Thoracic aorta (tissue), 2 donors: ENCODE results near the gene MCM6. TPM values are rescaled to one million over a fixed set of nuclear protein-coding genes. Genes with fewer than 3 reads are reported as not detected.

Experiments
- ATAC-seq: fragments of 150-250 bp; one replicate; pipeline ENCODE4 v1.8.0; 2017; ENCODE audit warnings: low read depth; ENCODE audit not compliant: insufficient number of reproducible peaks, low FRiP score
- DNase-seq: peaks from one replicate; pipeline ENCODE4 v3.0.0-alpha.2; 2020; ENCODE audit warnings: low spot score
- H3K27ac ChIP-seq, 2 donors: fragments of 200-600 bp; sonication (generic); 1 replicate in 1 of 2; 2 replicates in 1 of 2; pipeline ENCODE4 v1.5.1; 2016; ENCODE audit warnings: mild to moderate bottlenecking in 2 of 2, moderate library complexity in 2 of 2
- H3K27me3 ChIP-seq: fragments of 200-600 bp; sonication (generic); replicated peaks from 2 replicates; pipeline ENCODE4 v1.6.0; 2016; ENCODE audit warnings: mild to moderate bottlenecking; ENCODE audit not compliant: insufficient read depth
- H3K36me3 ChIP-seq: fragments of 200-600 bp; sonication (generic); one replicate; pipeline ENCODE4 v1.5.1; 2016
- H3K4me1 ChIP-seq, 2 donors: fragments of 200-600 bp; sonication (generic); 1 replicate in 1 of 2; 2 replicates in 1 of 2; pipeline versions ENCODE4 v1.5.1 to v1.6.0; 2016; ENCODE audit warnings: low read depth in 2 of 2, mild to moderate bottlenecking in 1 of 2; ENCODE audit not compliant: control insufficient read depth in 1 of 2
- H3K4me3 ChIP-seq: fragments of 200-600 bp; sonication (generic); 2 replicates; pipeline ENCODE4 v1.5.1; 2016; ENCODE audit warnings: mild to moderate bottlenecking
- H3K9me3 ChIP-seq: fragments of 200-600 bp; sonication (generic); 2 replicates; pipeline ENCODE4 v1.5.1; 2016
- CTCF ChIP-seq: fragments of 200-600 bp; sonication (generic); IDR thresholded peaks from one replicate; pipeline ENCODE4 v1.5.1; 2019; ENCODE audit warnings: antibody characterized with exemption
- total RNA-seq, 2 donors: library from RNA; depleted of rRNA; stranded (reverse); fragments of >200 nt; gene quantifications; one replicate each; pipeline versions ENCODE4 v1.1.0 to v1.2.3, GENCODE V29; 2016

Gene MCM6
- total RNA-seq, 2 donors from 2014 or later: 8.7 to 16.9 TPM

- no peaks in the 10 kb centered on the region for H3K36me3 ChIP-seq
- H3K4me1 ChIP-seq: no peaks in the 10 kb centered on the region
- ATAC-seq (no peak), DNase-seq (no peak)
- no peaks in the 10 kb centered on the region for H3K9me3 ChIP-seq
- no peak overlapping the region for H3K27ac ChIP-seq
- H3K4me3 ChIP-seq: no peak overlapping the region
- H3K27me3 ChIP-seq: no peaks in the 10 kb centered on the region
- no peak for TF ChIP-seq CTCF
Observed at GRCh38 chr2:135831180-135831812, 44.9 kb downstream of the MCM6 start.

- no peaks in the 10 kb centered on the region for H3K27me3 ChIP-seq
- H3K27ac ChIP-seq: no peak overlapping the region
- H3K4me3 ChIP-seq: no peak overlapping the region
- no peaks in the 10 kb centered on the region for H3K36me3 ChIP-seq
- no peak for DNase-seq
- no peaks in the 10 kb centered on the region for H3K9me3 ChIP-seq
- no peak for ATAC-seq
- TF ChIP-seq CTCF: no peak
- no peaks in the 10 kb centered on the region for H3K4me1 ChIP-seq
Observed at GRCh38 chr2:135829378-135830135, 46.7 kb downstream of the MCM6 start.

GRCh38 chr2:135826544-135826943, 49.7 kb downstream of the MCM6 start:
- Histone ChIP-seq H3K27ac (no peak overlapping the region), H3K27me3 (no peaks in the 10 kb centered on the region), H3K4me1 (no peaks in the 10 kb centered on the region), H3K9me3 (no peaks in the 10 kb centered on the region), H3K36me3 (no peaks in the 10 kb centered on the region), H3K4me3 (no peak overlapping the region)
- ATAC-seq (no peak), DNase-seq (no peak)
- no peak for TF ChIP-seq CTCF

- Histone ChIP-seq H3K27me3 (no peaks in the 10 kb centered on the region), H3K36me3 (no peaks in the 10 kb centered on the region), H3K4me3 (no peak overlapping the region), H3K9me3 (no peaks in the 10 kb centered on the region), H3K4me1 (no peaks in the 10 kb centered on the region), H3K27ac (no peak overlapping the region)
- DNase-seq (no peak), ATAC-seq (no peak)
- TF ChIP-seq CTCF: no peak
Observed at GRCh38 chr2:135825550-135826176, 50.6 kb downstream of the MCM6 start.

GRCh38 chr2:135825131-135825530, 51.1 kb downstream of the MCM6 start:
- H3K4me1 ChIP-seq: no peaks in the 10 kb centered on the region
- TF ChIP-seq CTCF: no peak
- no peak for ATAC-seq
- no peaks in the 10 kb centered on the region for H3K27me3 ChIP-seq
- H3K9me3 ChIP-seq: no peaks in the 10 kb centered on the region
- H3K27ac ChIP-seq: no peak overlapping the region
- DNase-seq: no peak
- no peaks in the 10 kb centered on the region for H3K36me3 ChIP-seq
- H3K4me3 ChIP-seq: no peak overlapping the region
